Lower leg skin (tissue), 4 donors: Measurements from ENCODE around the gene ADAD2. TPM values are rescaled to one million over a fixed set of nuclear protein-coding genes. Genes with fewer than 3 reads are reported as not detected.

Source experiments
- DNase-seq, 2 donors: peaks; one replicate each; pipeline ENCODE4 v3.0.0-alpha.2; 2019; ENCODE audit warnings: low spot score in 2 of 2
- H3K4me3 ChIP-seq: fragments of 200-600 bp; sonication (generic); 2 replicates; pipeline ENCODE4 v1.5.1; 2017; ENCODE audit warnings: mild to moderate bottlenecking, low read depth; ENCODE audit not compliant: poor library complexity, severe bottlenecking
- CTCF ChIP-seq, 3 donors: fragments of 450-650 bp; IDR thresholded peaks; one replicate each; pipeline ENCODE4 v1.5.1; 2016; ENCODE audit warnings: antibody characterized with exemption in 3 of 3, mild to moderate bottlenecking in 3 of 3, moderate library complexity in 2 of 3
- POLR2A ChIP-seq, 2 donors: fragments of 450-650 bp; IDR thresholded peaks; one replicate each; pipeline ENCODE4 v1.6.1; 2016 to 2017; ENCODE audit warnings: antibody characterized with exemption in 2 of 2, mild to moderate bottlenecking in 1 of 2, moderate library complexity in 1 of 2
- WGBS, 2 donors: methylation state at CpG; one replicate each; pipeline ENCODE4 v1.1.5; 2018; 5-methylcytosine and 5-hydroxymethylcytosine counted together
- intact Hi-C: fragments of 100-400 bp; cut with DNase I; formaldehyde crosslinking; loops from one replicate; pipeline ENCODE4 v1.15.0; 2023; ENCODE audit warnings: low total_unique reads
- total RNA-seq, 4 donors: library from RNA; depleted of rRNA; stranded (reverse); fragments of >200 nt; gene quantifications; one replicate each; pipeline ENCODE4 v1.1.0, GENCODE V29; 2016

Gene ADAD2
- 1 to 10 TPM in 1 of 4 donors, under 1 TPM in 1, not detected in 2; 0.96 to 1.2 TPM for total RNA-seq

GRCh38 chr16:84190731-84191388, at the start of gene ADAD2:
Gene ADAD2 (plus strand): TSS chr16:84191157. CDS start chr16:84191231, 74 bp downstream.
- DNase-seq, result no peak
- intact Hi-C loops, result no loop called here
- TF ChIP-seq CTCF (IDR thresholded peaks at IDR 0.05), result no peak
- TF ChIP-seq POLR2A (IDR thresholded peaks at IDR 0.05), result no peak
- WGBS, 2 donors, result 94 to 97% methylated on average over 25 to 47 of the region's 47 CpGs
- H3K4me3 ChIP-seq, result no peak within 1 kb of the TSS

GRCh38 chr16:84143081-84143480, 47.9 kb upstream of the ADAD2 start:
- TF ChIP-seq CTCF (IDR thresholded peaks at IDR 0.05), result no peak
- WGBS, 2 donors, result 93 to 95% methylated on average over 1 of the region's 1 CpG
- H3K4me3 ChIP-seq, result no peak overlapping the region
- intact Hi-C loops, result no loop called here
- no peak for DNase-seq

- intact Hi-C loops, result no loop called here
- TF ChIP-seq POLR2A (IDR thresholded peaks at IDR 0.05) (no peak), CTCF (IDR thresholded peaks at IDR 0.05) (no peak)
- no peak for DNase-seq
- 17 to 20% methylated on average over 13 of the region's 13 CpGs for WGBS, 2 donors
- H3K4me3 ChIP-seq, result peak overlapping the region; percentile 82
These were observed 47.2 kb upstream of the ADAD2 start for GRCh38 chr16:84143784-84144199.

GRCh38 chr16:84144209-84144858, 46.6 kb upstream of the ADAD2 start:
- 1% methylated on average over 37 to 39 of the region's 39 CpGs for WGBS, 2 donors
- intact Hi-C loops, result no loop called here
- H3K4me3 ChIP-seq, result peak overlapping the region; percentile 82
- TF ChIP-seq CTCF (IDR thresholded peaks at IDR 0.05) (no peak), POLR2A (IDR thresholded peaks at IDR 0.05) (no peak)
- peak in 1 of 2 donors; percentile 89 for DNase-seq

GRCh38 chr16:84144859-84145639, 45.9 kb upstream of the ADAD2 start, which contains the start of the genes DNAAF1 and HSDL1:
Gene DNAAF1 (plus strand): TSS chr16:84145308. CDS start chr16:84145441, 133 bp downstream.
Gene HSDL1 (minus strand): TSS chr16:84145177. CDS start chr16:84131321, 13,856 bp downstream.
- peak within 1 kb of the TSS; percentile 82 for H3K4me3 ChIP-seq
- DNase-seq, result peak; percentile 79 to 97
- intact Hi-C loops, result no loop called here
- no peak for TF ChIP-seq POLR2A (IDR thresholded peaks at IDR 0.05)
- no peak for TF ChIP-seq CTCF (IDR thresholded peaks at IDR 0.05)
- WGBS, 2 donors, result 0 to 1% methylated on average over 30 to 45 of the region's 89 CpGs
